Natural killer cell (primary cell): ENCODE results near the gene ZNF142. TPM values are rescaled to one million over a fixed set of nuclear protein-coding genes. Genes with fewer than 3 reads are reported as not detected.
A peak's percentile ranks its signal among the peaks of the same experiment; 100 is the strongest.

Experiments
- ATAC-seq, 3 donors: fragments of 150-1000 bp in 2 of 3; fragments of 200-7000 bp in 1 of 3; cut with Tn5 transposase; 1 replicate in 1 of 3; 2 replicates in 2 of 3; pipeline ENCODE4 v1.10.0; 2021; ENCODE audit warnings: mild to moderate bottlenecking in 2 of 3, moderate library complexity in 2 of 3
- DNase-seq, 2 donors: peaks; one replicate each; pipeline versions ENCODE4 v3.0.0 to v3.0.0-alpha.2; 2013 to 2021; ENCODE audit warnings: mixed read lengths in 1 of 2
- H3K27ac ChIP-seq: one replicate; pipeline ENCODE4 v1.5.1; 2013; ENCODE audit warnings: mild to moderate bottlenecking, low read length
- H3K27me3 ChIP-seq: one replicate; pipeline ENCODE4 v1.6.1; 2013; ENCODE audit warnings: low read length; ENCODE audit not compliant: control insufficient read depth, insufficient read depth
- H3K36me3 ChIP-seq: one replicate; pipeline ENCODE4 v1.6.1; 2013; ENCODE audit warnings: low read length; ENCODE audit not compliant: control insufficient read depth, insufficient read depth
- H3K4me1 ChIP-seq: one replicate; pipeline ENCODE4 v1.6.1; 2013; ENCODE audit warnings: low read length; ENCODE audit not compliant: control insufficient read depth, insufficient read depth
- H3K4me3 ChIP-seq: one replicate; pipeline ENCODE4 v1.5.1; 2013; ENCODE audit warnings: low read length
- H3K9me3 ChIP-seq: one replicate; pipeline ENCODE4 v1.6.1; 2013; ENCODE audit warnings: low read length; ENCODE audit not compliant: control insufficient read depth, insufficient read depth
- H3K27ac Mint-ChIP-seq, 2 donors: one replicate each; pipeline ENCODE4 v1.8.0; 2022; ENCODE audit warnings: mild to moderate bottlenecking in 2 of 2, mixed read lengths in 2 of 2, moderate library complexity in 1 of 2
- H3K27me3 Mint-ChIP-seq, 2 donors: one replicate each; pipeline ENCODE4 v1.8.0; 2022; ENCODE audit warnings: low read depth in 2 of 2, mixed read lengths in 2 of 2
- H3K36me3 Mint-ChIP-seq: one replicate; pipeline ENCODE4 v1.8.0; 2022; ENCODE audit warnings: mixed read lengths
- H3K4me1 Mint-ChIP-seq, 2 donors: one replicate each; pipeline ENCODE4 v1.8.0; 2022; ENCODE audit warnings: mixed read lengths in 2 of 2
- H3K4me3 Mint-ChIP-seq: one replicate; pipeline ENCODE4 v1.8.0; 2022; ENCODE audit warnings: mild to moderate bottlenecking, moderate library complexity, mixed read lengths
- H3K9me3 Mint-ChIP-seq, 2 donors: one replicate each; pipeline ENCODE4 v1.8.0; 2022; ENCODE audit warnings: mixed read lengths in 2 of 2
- whole genome bisulfite sequencing: methylation state at CpG from one replicate; pipeline ENCODE4 v1.1.7; 2013; ENCODE audit warnings: missing lambda C conversion rate; ENCODE audit not compliant: insufficient coverage; 5-methylcytosine and 5-hydroxymethylcytosine counted together
- intact Hi-C: fragments of 100-400 bp; cut with micrococcal nuclease; formaldehyde crosslinking; loops from one replicate; pipeline ENCODE4 v1.14.2; 2022
- total RNA-seq, 4 donors: library from RNA; stranded (reverse); fragments of 120-200 nt in 1 of 4; gene quantifications; one replicate each; pipeline versions ENCODE4 v1.2.3 to v1.2.4, GENCODE V29; 2013 to 2022
- TF ChIP-seq, protein P1 (sequence below): fragments of 200-600 bp; IDR thresholded peaks from one replicate; pipeline ENCODE4 v1.8.0; 2022; ENCODE audit warnings: antibody characterized with exemption

Gene ZNF142
- total RNA-seq: 10 to 100 TPM; 57.0 to 67.8 (median 62.6) TPM
- total RNA-seq (2013): 16.6 TPM

GRCh38 chr2:218659258-218659987 lies at the start of gene ZNF142, which contains the start of gene BCS1L:
Gene ZNF142 (minus strand): TSS chr2:218659623. CDS start chr2:218656429, 3,194 bp downstream.
Gene BCS1L (plus strand): TSS chr2:218659683. CDS start chr2:218660988, 1,305 bp downstream.
- H3K36me3 ChIP-seq: peaks cover 40% of the 10 kb centered on the region
- TF ChIP-seq, protein P1, sequence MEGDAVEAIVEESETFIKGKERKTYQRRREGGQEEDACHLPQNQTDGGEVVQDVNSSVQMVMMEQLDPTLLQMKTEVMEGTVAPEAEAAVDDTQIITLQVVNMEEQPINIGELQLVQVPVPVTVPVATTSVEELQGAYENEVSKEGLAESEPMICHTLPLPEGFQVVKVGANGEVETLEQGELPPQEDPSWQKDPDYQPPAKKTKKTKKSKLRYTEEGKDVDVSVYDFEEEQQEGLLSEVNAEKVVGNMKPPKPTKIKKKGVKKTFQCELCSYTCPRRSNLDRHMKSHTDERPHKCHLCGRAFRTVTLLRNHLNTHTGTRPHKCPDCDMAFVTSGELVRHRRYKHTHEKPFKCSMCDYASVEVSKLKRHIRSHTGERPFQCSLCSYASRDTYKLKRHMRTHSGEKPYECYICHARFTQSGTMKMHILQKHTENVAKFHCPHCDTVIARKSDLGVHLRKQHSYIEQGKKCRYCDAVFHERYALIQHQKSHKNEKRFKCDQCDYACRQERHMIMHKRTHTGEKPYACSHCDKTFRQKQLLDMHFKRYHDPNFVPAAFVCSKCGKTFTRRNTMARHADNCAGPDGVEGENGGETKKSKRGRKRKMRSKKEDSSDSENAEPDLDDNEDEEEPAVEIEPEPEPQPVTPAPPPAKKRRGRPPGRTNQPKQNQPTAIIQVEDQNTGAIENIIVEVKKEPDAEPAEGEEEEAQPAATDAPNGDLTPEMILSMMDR: no peak

DNA sequence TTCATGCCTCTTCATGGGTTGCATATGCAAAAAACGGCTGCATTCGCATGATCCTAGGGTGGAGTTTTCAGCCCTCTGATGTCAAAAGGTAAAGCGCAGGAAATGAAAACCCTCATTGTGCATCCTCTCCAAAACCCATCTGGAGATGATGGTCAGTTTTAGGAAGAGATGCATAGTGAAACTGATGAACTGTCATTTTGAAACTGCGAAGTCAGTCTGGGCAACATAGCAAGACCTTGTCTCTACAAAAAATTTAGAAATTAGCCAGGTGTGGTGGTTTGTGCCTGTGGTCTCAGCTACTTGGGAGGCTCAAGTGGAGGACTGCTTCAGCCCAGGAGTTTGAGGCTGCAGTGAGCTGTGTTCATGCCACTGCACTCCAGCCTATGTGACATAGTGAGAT lies 48.7 kb upstream of the ZNF142 start:
- H3K4me3 ChIP-seq: no peak overlapping the region
- peaks cover 10% of the 10 kb centered on the region for H3K4me1 ChIP-seq
- H3K27ac Mint-ChIP-seq: no peak overlapping the region
- H3K36me3 Mint-ChIP-seq: no peaks in the 10 kb centered on the region
- intact Hi-C loops: no loop called here
- TF ChIP-seq, protein P1: no peak
- no peaks in the 10 kb centered on the region for H3K9me3 ChIP-seq
- no peak overlapping the region for H3K27ac ChIP-seq
- DNase-seq (no peak), ATAC-seq (no peak)
- H3K36me3 ChIP-seq: no peaks in the 10 kb centered on the region
- H3K27me3 Mint-ChIP-seq: no peaks in the 10 kb centered on the region
- 70% methylated on average over 4 of the region's 4 CpGs for WGBS
- peaks cover 12 to 19% of the 10 kb centered on the region in 2 donors for H3K4me1 Mint-ChIP-seq
- no peaks in the 10 kb centered on the region for H3K27me3 ChIP-seq
- H3K9me3 Mint-ChIP-seq: no peaks in the 10 kb centered on the region
- no peak overlapping the region for H3K4me3 Mint-ChIP-seq

More at GRCh38 chr2:218659258-218659987, at the start of gene ZNF142, which contains the start of gene BCS1L:
- Mint-ChIP-seq H3K36me3 (no peaks in the 10 kb centered on the region), H3K4me1 (peaks cover 27 to 42% of the 10 kb centered on the region in 2 donors), H3K27me3 (no peaks in the 10 kb centered on the region), H3K9me3 (no peaks in the 10 kb centered on the region), H3K27ac (peak within 1 kb of the TSS; percentile 83 to 93), H3K4me3 (peak within 1 kb of the TSS; percentile 99)
- Histone ChIP-seq H3K4me3 (peak within 1 kb of the TSS; percentile 97), H3K9me3 (no peaks in the 10 kb centered on the region), H3K27ac (peak within 1 kb of the TSS; percentile 68), H3K4me1 (peaks cover 17% of the 10 kb centered on the region), H3K27me3 (no peaks in the 10 kb centered on the region)
- intact Hi-C loops: loop anchor here (1.0 to 5.0 kb wide), 3 partner anchors 13 to 728 kb away; partner anchors contain the start of genes DNPEP, RNF25, STK36 and TTLL4
- under 1% methylated on average over 47 of the region's 49 CpGs for WGBS
- peak; percentile 93 to 97 (median 95) for ATAC-seq
- DNase-seq: peak; percentile 74 to 93

DNA sequence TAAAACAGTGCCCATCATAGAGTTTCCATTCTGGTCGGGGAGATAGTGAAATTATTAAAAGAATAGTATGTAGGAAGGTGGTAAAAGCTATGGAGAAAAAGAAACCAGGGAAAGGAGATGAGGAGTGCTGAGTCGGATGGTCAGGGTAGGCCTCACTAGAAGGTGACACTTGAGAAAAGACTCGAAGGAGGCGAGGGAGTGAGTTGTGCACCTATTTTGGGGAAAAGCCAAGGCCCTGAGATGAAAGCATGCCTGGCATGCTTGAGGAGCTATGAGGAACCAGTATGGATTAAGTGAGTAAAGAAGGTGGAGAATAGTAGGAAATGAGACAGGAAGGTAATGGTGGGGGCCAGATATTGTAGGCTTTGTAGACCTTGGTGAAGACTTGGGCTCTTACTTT lies 43.9 kb upstream of the ZNF142 start:
- Mint-ChIP-seq H3K4me3 (no peak overlapping the region), H3K27ac (no peak overlapping the region), H3K27me3 (no peaks in the 10 kb centered on the region), H3K4me1 (no peaks in the 10 kb centered on the region), H3K36me3 (no peaks in the 10 kb centered on the region), H3K9me3 (no peaks in the 10 kb centered on the region)
- Histone ChIP-seq H3K27me3 (no peaks in the 10 kb centered on the region), H3K9me3 (no peaks in the 10 kb centered on the region), H3K4me3 (no peak overlapping the region), H3K4me1 (no peaks in the 10 kb centered on the region), H3K27ac (no peak overlapping the region), H3K36me3 (no peaks in the 10 kb centered on the region)
- DNase-seq (no peak), ATAC-seq (no peak)
- TF ChIP-seq, protein P1: no peak
- intact Hi-C loops: no loop called here
- 78% methylated on average over 4 of the region's 4 CpGs for WGBS
